Activated CD8-positive, alpha-beta T cell treated with anti-CD3 and anti-CD28 coated beads for 36 hours (primary cell): ENCODE measurements around the gene NIPAL3. TPM values are rescaled to one million over a fixed set of nuclear protein-coding genes. Genes with fewer than 3 reads are reported as not detected.
A peak's percentile ranks its signal among the peaks of the same experiment; 100 is the strongest.
"Not testable (repeated sequence)": the region's sequence is repeated elsewhere in the genome, so short reads cannot be mapped to it uniquely, and the experiment has no call there.

ENCODE experiments used
- ATAC-seq: fragments of 200-7000 bp; cut with Tn5 transposase; one replicate; pipeline ENCODE4 v1.10.0; 2021; ENCODE audit warnings: mild to moderate bottlenecking, moderate library complexity
- CTCF ChIA-PET: fragments of 350-600 bp; sonication (Branson Sonifier 250); formaldehyde crosslinking; loops from one replicate; lab custom pipeline; 2021; ENCODE audit warnings: antibody characterized with exemption; lab: Charles Lee
- POLR2A ChIA-PET: fragments of 350-600 bp; sonication (Branson Sonifier 250); formaldehyde crosslinking; loops from one replicate; lab custom pipeline; 2021; ENCODE audit warnings: antibody characterized with exemption; lab: Charles Lee
- DNase-seq: peaks from one replicate; pipeline ENCODE4 v3.0.0-alpha.2; 2020
- H3K27ac Mint-ChIP-seq: one replicate; pipeline ENCODE4 v1.8.0; 2021; ENCODE audit warnings: mild to moderate bottlenecking, mixed read lengths
- H3K27me3 Mint-ChIP-seq: one replicate; pipeline ENCODE4 v1.8.0; 2021; ENCODE audit warnings: mixed read lengths
- H3K36me3 Mint-ChIP-seq: one replicate; pipeline ENCODE4 v1.8.0; 2021; ENCODE audit warnings: low read depth, mixed read lengths
- H3K4me1 Mint-ChIP-seq: one replicate; pipeline ENCODE4 v1.8.0; 2021; ENCODE audit warnings: low read depth, mixed read lengths
- H3K4me3 Mint-ChIP-seq: one replicate; pipeline ENCODE4 v1.8.0; 2021; ENCODE audit warnings: mild to moderate bottlenecking, moderate library complexity, mixed read lengths
- H3K9me3 Mint-ChIP-seq: one replicate; pipeline ENCODE4 v1.8.0; 2021; ENCODE audit warnings: mixed read lengths
- intact Hi-C: fragments of 100-400 bp; cut with micrococcal nuclease; formaldehyde crosslinking; loops from one replicate; pipeline ENCODE4 v1.10.0; 2022
- total RNA-seq, 2 experiments: library from RNA; stranded (reverse); gene quantifications; one replicate each; pipeline ENCODE4 v1.2.3, GENCODE V29; 2021
- TF ChIP-seq, protein P1 (sequence below): fragments of 200-600 bp; IDR thresholded peaks from one replicate; pipeline ENCODE4 v1.8.0; 2022; ENCODE audit warnings: antibody characterized with exemption, mild to moderate bottlenecking

Gene NIPAL3
- total RNA-seq, 2 experiments from 2014 or later = 33.2 to 33.3 TPM

DNA sequence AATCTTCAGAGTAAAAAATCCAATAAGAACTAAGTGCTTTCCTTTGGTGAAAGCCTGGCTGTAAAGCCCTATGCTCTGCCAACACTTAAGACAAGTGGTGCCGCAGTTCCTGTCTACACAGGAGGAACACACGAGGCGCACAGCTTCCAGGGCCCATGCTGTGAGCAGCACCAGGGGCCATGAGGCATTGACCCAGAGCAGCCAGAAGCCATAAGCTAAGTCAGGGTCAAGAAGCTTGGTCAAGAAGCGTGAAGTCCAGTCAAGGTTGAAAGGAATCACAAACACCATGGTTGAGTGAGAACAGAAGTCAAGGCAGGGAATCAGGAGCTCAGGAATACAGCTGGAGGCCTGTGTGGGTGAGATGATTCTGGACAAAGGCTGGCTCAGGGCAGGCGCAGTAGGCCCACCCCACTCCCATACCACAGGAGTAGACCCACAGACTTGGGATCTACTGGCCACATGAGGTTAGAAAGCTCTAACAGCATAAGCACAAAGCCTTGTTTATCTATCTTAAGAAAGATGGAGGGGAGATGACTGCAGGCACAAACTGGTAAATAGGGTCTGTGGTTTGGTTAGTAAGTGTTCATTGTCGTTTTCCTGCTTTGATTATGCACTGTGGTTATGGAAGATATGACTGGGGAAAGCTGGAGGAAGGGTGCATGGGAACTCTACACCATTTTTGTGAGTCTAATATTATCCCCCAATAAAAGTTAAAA lies 44.1 kb downstream of the NIPAL3 start:
- no peak for DNase-seq
- ChIA-PET POLR2A (no interaction called here), CTCF (interaction anchor here (1.0 to 2.2 kb wide), 5 partner anchors 15 to 127 kb away, joined by 3 to 10 read pairs (median 4); no protein-coding TSS in a partner anchor)
- no peaks in the 10 kb centered on the region for H3K27me3 Mint-ChIP-seq
- peaks cover 54% of the 10 kb centered on the region for H3K36me3 Mint-ChIP-seq
- peaks cover 19% of the 10 kb centered on the region for H3K4me1 Mint-ChIP-seq
- intact Hi-C loops = no loop called here
- H3K9me3 Mint-ChIP-seq = peaks cover 5% of the 10 kb centered on the region
- no peak for ATAC-seq
- TF ChIP-seq, protein P1, sequence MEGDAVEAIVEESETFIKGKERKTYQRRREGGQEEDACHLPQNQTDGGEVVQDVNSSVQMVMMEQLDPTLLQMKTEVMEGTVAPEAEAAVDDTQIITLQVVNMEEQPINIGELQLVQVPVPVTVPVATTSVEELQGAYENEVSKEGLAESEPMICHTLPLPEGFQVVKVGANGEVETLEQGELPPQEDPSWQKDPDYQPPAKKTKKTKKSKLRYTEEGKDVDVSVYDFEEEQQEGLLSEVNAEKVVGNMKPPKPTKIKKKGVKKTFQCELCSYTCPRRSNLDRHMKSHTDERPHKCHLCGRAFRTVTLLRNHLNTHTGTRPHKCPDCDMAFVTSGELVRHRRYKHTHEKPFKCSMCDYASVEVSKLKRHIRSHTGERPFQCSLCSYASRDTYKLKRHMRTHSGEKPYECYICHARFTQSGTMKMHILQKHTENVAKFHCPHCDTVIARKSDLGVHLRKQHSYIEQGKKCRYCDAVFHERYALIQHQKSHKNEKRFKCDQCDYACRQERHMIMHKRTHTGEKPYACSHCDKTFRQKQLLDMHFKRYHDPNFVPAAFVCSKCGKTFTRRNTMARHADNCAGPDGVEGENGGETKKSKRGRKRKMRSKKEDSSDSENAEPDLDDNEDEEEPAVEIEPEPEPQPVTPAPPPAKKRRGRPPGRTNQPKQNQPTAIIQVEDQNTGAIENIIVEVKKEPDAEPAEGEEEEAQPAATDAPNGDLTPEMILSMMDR = no peak
- no peak overlapping the region for H3K4me3 Mint-ChIP-seq
- peak overlapping the region; percentile 7 for H3K27ac Mint-ChIP-seq

DNA sequence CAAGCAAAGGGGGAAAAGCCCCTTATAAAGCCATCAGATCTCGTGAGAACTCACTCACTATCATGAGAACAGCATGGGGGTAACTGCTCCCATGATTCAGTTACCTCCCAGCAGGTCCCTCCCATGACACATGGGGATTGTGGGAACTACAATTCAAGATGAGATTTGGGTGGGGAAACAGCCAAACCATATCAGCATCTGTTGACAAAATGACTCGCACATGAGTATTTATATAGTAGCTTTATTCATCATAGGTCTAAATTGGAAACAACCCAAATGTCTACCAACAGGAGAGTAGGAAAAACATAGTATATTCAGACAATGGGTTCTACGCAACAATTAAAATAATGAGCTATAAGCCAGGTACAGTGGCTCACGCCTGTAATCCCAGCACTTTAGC lies 46.5 kb downstream of the NIPAL3 start:
- DNase-seq, H3K9me3 Mint-ChIP-seq, H3K4me3 Mint-ChIP-seq, H3K27ac Mint-ChIP-seq, CTCF ChIA-PET, POLR2A ChIA-PET, H3K27me3 Mint-ChIP-seq, ATAC-seq, intact Hi-C loops: not testable (repeated sequence)
- Mint-ChIP-seq H3K36me3 (peaks cover 61% of the 10 kb centered on the region), H3K4me1 (peaks cover 23% of the 10 kb centered on the region)

GRCh38 chr1:24463776-24464735 lies 48.5 kb downstream of the NIPAL3 start:
- Mint-ChIP-seq H3K9me3 (peaks cover 5% of the 10 kb centered on the region), H3K4me1 (peaks cover 26% of the 10 kb centered on the region), H3K4me3 (no peak overlapping the region), H3K27ac (peak overlapping the region; percentile 28), H3K27me3 (no peaks in the 10 kb centered on the region), H3K36me3 (peaks cover 68% of the 10 kb centered on the region)
- ChIA-PET CTCF (interaction anchor here (0.7 to 1.6 kb wide), 8 partner anchors 9 to 262 kb away, joined by 3 to 6 read pairs (median 4); no protein-coding TSS in a partner anchor), POLR2A (interaction anchor here (1.1 to 1.6 kb wide), 2 partner anchors 10 to 13 kb away, joined by 3 to 8 read pairs; no protein-coding TSS in a partner anchor)
- DNase-seq = no peak
- no peak for ATAC-seq
- intact Hi-C loops = no loop called here
- TF ChIP-seq, protein P1 = no peak

DNA sequence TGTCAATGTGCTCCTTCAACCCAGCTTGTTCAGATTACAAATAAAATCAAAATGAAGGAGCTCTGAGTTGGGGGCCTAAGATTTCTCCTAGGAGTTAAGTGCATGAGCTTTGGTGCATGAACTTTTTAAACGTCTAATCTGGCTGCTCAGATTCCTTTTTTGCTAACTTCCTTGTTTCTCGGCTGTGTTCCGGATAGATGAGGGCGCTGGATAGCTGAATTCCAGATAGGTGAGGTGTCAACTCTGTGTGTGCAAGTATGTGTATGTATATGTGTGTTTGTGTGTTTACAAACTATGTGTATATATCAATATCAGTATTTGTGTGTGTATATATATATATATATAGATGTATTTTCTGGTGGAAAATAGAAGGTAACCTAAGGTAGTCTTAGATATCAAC lies 49.5 kb downstream of the NIPAL3 start:
- intact Hi-C loops = no loop called here
- ChIA-PET CTCF (interaction anchor here (0.6 to 1.6 kb wide), 6 partner anchors 7 to 263 kb away, joined by 3 to 6 read pairs (median 4); no protein-coding TSS in a partner anchor), POLR2A (interaction anchor here (1.0 to 1.1 kb wide), 2 partner anchors 9 to 128 kb away, joined by 3 read pairs; no protein-coding TSS in a partner anchor)
- H3K4me1 Mint-ChIP-seq = peaks cover 19% of the 10 kb centered on the region
- peaks cover 67% of the 10 kb centered on the region for H3K36me3 Mint-ChIP-seq
- TF ChIP-seq, protein P1 = no peak
- no peak overlapping the region for H3K27ac Mint-ChIP-seq
- no peak for DNase-seq
- no peak overlapping the region for H3K4me3 Mint-ChIP-seq
- H3K27me3 Mint-ChIP-seq = no peaks in the 10 kb centered on the region
- H3K9me3 Mint-ChIP-seq = peaks cover 5% of the 10 kb centered on the region
- no peak for ATAC-seq

- ATAC-seq (no peak), DNase-seq (no peak)
- no peak overlapping the region for H3K27ac Mint-ChIP-seq
- intact Hi-C loops = no loop called here
- POLR2A ChIA-PET = interaction anchor here (1.0 kb wide), 1 partner anchor 128 kb away, joined by 3 read pairs; no protein-coding TSS in a partner anchor
- H3K4me3 Mint-ChIP-seq = no peak overlapping the region
- peaks cover 65% of the 10 kb centered on the region for H3K36me3 Mint-ChIP-seq
- TF ChIP-seq, protein P1 = no peak
- no peaks in the 10 kb centered on the region for H3K27me3 Mint-ChIP-seq
- H3K4me1 Mint-ChIP-seq = peaks cover 19% of the 10 kb centered on the region
- H3K9me3 Mint-ChIP-seq = peaks cover 5% of the 10 kb centered on the region
- CTCF ChIA-PET = interaction anchor here (0.6 to 1.4 kb wide), 2 partner anchors 7 to 75 kb away, joined by 3 read pairs; no protein-coding TSS in a partner anchor
These were observed 50.0 kb downstream of the NIPAL3 start for GRCh38 chr1:24465638-24466037.
